Measurements from ENCODE around the gene KRT39. TPM values are rescaled to one million over a fixed set of nuclear protein-coding genes. Genes with fewer than 3 reads are reported as not detected.
"Not testable (repeated sequence)": the region's sequence is repeated elsewhere in the genome, so short reads cannot be mapped to it uniquely, and the experiment has no call there.

Gene KRT39
- total and polyA plus RNA-seq, 8 donors = not detected

DNA sequence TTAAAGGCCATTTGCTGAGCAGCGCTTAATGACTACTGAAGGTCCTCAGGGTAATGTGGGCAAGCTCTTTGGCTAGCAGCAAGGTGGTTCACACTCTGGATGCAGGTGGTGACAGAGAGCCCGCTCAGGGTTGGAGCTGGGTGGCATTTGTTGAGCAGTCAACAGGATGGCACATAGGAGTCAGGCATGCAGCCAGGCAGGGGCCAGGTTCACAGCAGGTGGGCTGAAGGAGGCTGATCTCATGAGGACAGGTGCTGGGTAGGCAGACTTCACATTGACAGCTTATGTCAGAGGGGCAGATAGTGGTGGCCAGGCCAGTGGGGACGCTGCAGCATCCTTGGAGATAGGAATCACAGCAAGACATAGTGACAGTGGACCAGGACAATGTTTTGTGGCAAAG lies 37.6 kb upstream of the KRT39 start:
- no peaks in the 10 kb centered on the region for H3K4me1 ChIP-seq
- WGBS, 5 donors = 86 to 96% (median 92%) methylated on average over 3 of the region's 3 CpGs
- no peak overlapping the region for H3K4me3 ChIP-seq
- H3K27me3 ChIP-seq = peaks cover 0 to 8% (median 0%) of the 10 kb centered on the region in 3 donors
- TF ChIP-seq, protein P1, sequence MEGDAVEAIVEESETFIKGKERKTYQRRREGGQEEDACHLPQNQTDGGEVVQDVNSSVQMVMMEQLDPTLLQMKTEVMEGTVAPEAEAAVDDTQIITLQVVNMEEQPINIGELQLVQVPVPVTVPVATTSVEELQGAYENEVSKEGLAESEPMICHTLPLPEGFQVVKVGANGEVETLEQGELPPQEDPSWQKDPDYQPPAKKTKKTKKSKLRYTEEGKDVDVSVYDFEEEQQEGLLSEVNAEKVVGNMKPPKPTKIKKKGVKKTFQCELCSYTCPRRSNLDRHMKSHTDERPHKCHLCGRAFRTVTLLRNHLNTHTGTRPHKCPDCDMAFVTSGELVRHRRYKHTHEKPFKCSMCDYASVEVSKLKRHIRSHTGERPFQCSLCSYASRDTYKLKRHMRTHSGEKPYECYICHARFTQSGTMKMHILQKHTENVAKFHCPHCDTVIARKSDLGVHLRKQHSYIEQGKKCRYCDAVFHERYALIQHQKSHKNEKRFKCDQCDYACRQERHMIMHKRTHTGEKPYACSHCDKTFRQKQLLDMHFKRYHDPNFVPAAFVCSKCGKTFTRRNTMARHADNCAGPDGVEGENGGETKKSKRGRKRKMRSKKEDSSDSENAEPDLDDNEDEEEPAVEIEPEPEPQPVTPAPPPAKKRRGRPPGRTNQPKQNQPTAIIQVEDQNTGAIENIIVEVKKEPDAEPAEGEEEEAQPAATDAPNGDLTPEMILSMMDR (IDR thresholded peaks at IDR 0.05) = no peak
- TF ChIP-seq POLR2AphosphoS5 (IDR thresholded peaks at IDR 0.05) (no peak), EP300 (IDR thresholded peaks at IDR 0.05) (no peak), POLR2A (IDR thresholded peaks at IDR 0.05) (no peak)
- no peaks in the 10 kb centered on the region for H3K9me3 ChIP-seq
- intact Hi-C loops (cut with DNase I; ENCODE audit: low total_unique reads) = no loop called here
- H3K27ac ChIP-seq = no peak overlapping the region
- DNase-seq = no peak
- H3K36me3 ChIP-seq = no peaks in the 10 kb centered on the region

DNA sequence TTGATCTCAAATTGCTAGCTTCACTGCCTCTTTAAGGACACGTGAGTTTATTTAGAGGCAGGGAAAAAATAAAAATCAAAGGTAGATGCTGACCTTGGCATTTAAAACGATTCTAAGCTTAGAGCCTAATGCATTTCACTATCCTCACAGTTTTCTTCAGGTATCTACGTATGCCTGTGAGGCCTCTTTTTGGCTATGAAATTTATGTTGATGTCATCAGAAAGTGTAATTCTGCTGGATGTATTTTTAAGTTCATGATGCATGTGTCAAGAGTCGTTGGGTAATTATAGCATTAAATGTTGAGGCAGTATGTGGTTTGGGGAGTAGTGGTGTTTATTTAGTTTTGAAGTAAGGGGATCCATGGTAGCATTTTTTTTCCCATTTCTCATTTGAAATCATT lies 37.2 kb upstream of the KRT39 start:
- peaks cover 0 to 11% (median 0%) of the 10 kb centered on the region in 3 donors for H3K27me3 ChIP-seq
- no peak overlapping the region for H3K4me3 ChIP-seq
- 65 to 80% (median 70%) methylated on average over 4 of the region's 4 CpGs for WGBS, 5 donors
- intact Hi-C loops (cut with DNase I; ENCODE audit: low total_unique reads) = no loop called here
- no peak overlapping the region for H3K27ac ChIP-seq
- no peaks in the 10 kb centered on the region for H3K4me1 ChIP-seq
- TF ChIP-seq, protein P1 (IDR thresholded peaks at IDR 0.05) = no peak
- TF ChIP-seq EP300 (IDR thresholded peaks at IDR 0.05) (no peak), POLR2A (IDR thresholded peaks at IDR 0.05) (no peak), POLR2AphosphoS5 (IDR thresholded peaks at IDR 0.05) (no peak)
- no peak for DNase-seq
- no peaks in the 10 kb centered on the region for H3K9me3 ChIP-seq
- no peaks in the 10 kb centered on the region for H3K36me3 ChIP-seq

DNA sequence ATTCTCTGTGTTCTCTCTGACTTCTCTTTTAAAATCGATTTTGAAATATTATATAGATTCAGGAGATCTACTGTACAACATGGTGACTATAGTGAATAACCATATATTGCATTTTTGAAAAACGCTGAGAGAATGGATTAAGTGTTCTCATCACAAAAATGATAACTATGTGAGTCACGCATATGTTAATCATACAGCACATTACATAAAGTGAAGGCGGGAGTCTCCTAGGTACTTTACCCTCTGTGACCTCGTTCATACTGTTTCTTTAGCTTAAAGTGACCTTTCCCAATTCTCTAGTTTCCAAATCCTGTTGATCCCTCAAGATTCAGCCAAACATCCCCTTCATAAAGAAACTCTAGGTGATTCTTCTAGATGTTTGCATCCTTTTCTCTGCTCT lies 36.1 kb upstream of the KRT39 start:
- intact Hi-C loops (cut with DNase I; ENCODE audit: low total_unique reads) = no loop called here
- DNase-seq = no peak

GRCh38 chr17:41001795-41002194 lies 35.0 kb upstream of the KRT39 start:
- Histone ChIP-seq H3K4me3 (no peak overlapping the region), H3K4me1 (no peaks in the 10 kb centered on the region), H3K27me3 (peaks cover 0 to 28% (median 0%) of the 10 kb centered on the region in 3 donors), H3K9me3 (no peaks in the 10 kb centered on the region), H3K36me3 (no peaks in the 10 kb centered on the region), H3K27ac (no peak overlapping the region)
- peak in 1 of 2 donors; percentile 34 for DNase-seq
- intact Hi-C loops (cut with DNase I; ENCODE audit: low total_unique reads) = no loop called here
- 47 to 78% (median 72%) methylated on average over 4 of the region's 4 CpGs for WGBS, 5 donors
- TF ChIP-seq POLR2AphosphoS5 (IDR thresholded peaks at IDR 0.05) (no peak), POLR2A (IDR thresholded peaks at IDR 0.05) (no peak), EP300 (IDR thresholded peaks at IDR 0.05) (no peak)
- TF ChIP-seq, protein P1 (IDR thresholded peaks at IDR 0.05) = no peak

More for the DNA sequence above, 36.1 kb upstream of the KRT39 start:
- H3K9me3 ChIP-seq = no peaks in the 10 kb centered on the region
- H3K36me3 ChIP-seq = no peaks in the 10 kb centered on the region
- TF ChIP-seq, protein P1 (IDR thresholded peaks at IDR 0.05) = no peak
- TF ChIP-seq EP300 (IDR thresholded peaks at IDR 0.05) (no peak), POLR2A (IDR thresholded peaks at IDR 0.05) (no peak), POLR2AphosphoS5 (IDR thresholded peaks at IDR 0.05) (no peak)
- peaks cover 0 to 18% (median 0%) of the 10 kb centered on the region in 3 donors for H3K27me3 ChIP-seq
- 28 to 42% (median 37%) methylated on average over 5 of the region's 5 CpGs for WGBS, 5 donors
- H3K27ac ChIP-seq = no peak overlapping the region
- no peaks in the 10 kb centered on the region for H3K4me1 ChIP-seq
- H3K4me3 ChIP-seq = no peak overlapping the region

DNA sequence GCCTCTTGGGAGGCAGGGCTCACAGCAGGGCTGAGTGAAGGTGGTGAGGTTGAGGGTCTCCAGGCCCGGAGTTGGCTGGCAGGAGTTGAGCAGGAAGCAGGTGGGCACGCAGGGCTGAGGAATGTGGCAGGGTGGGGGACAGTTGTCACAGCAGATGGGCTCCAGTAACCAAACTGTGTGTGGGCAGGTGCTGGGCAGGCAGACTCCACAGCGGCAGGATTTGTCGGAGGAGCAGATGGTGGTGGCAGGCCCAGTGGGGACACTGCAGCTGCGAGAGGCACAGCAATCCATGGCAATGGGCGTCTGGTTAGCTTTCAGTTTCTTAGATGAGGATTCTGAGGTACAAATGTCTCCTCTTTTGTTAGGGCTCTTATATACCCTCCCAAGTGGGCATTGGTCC lies 32.8 kb upstream of the KRT39 start, which contains the start of gene KRTAP3-2:
TSS of gene KRTAP3-2 (minus strand) at position 344 of the 400 bp plus-strand sequence. CDS start at position 291, 53 bp downstream.
- intact Hi-C loops (cut with DNase I; ENCODE audit: low total_unique reads); H3K4me1 ChIP-seq; H3K4me3 ChIP-seq; H3K9me3 ChIP-seq; H3K36me3 ChIP-seq; H3K27ac ChIP-seq; DNase-seq: not testable (repeated sequence)
- 75 to 85% (median 81%) methylated on average over 5 to 6 of the region's 6 CpGs for WGBS, 5 donors
- H3K27me3 ChIP-seq = peaks cover 0 to 32% (median 0%) of the 10 kb centered on the region in 3 donors
